ENCODE results near the gene LOXHD1. TPM values are rescaled to one million over a fixed set of nuclear protein-coding genes. Genes with fewer than 3 reads are reported as not detected.

Gene LOXHD1
- total RNA-seq, 2 experiments from 2014 or later: not detected

DNA sequence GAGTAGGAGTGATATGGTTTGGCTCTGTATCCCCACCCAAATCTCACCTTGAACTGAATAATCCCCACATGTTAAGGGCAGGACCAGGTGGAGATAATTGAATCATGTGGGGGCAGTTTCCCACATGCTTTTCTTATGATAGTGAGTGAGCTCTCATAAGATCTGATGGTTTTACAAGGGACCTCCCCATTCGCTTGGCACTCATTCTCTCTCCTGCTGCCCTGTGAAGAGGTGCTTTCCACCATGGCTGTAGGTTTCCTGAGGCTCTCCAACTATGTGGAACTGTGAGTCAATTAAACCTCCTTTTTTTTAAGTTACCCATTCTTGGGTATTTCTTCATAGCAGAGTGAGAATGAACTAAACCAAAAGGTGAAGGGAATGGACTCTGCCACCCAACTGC lies 207.5 kb downstream of the LOXHD1 start:
- Mint-ChIP-seq H3K4me3 (no peak overlapping the region), H3K4me1 (ENCODE audit: low read depth) (no peaks in the 10 kb centered on the region), H3K27ac (no peak overlapping the region), H3K9me3 (peaks cover 3% of the 10 kb centered on the region), H3K36me3 (ENCODE audit: low read depth) (no peaks in the 10 kb centered on the region), H3K27me3 (peaks cover 19% of the 10 kb centered on the region)
- intact Hi-C loops (cut with DNase I, micrococcal nuclease): no loop called here
- no peak overlapping the region for H3K27ac ChIP-seq (ENCODE audit: low read depth in 1 of 2, low read length in 2 of 2)
- no peak for ATAC-seq (ENCODE audit: poor library complexity)
- no peak overlapping the region for H3K4me3 ChIP-seq (ENCODE audit: low read length)
- H3K9me3 ChIP-seq (ENCODE audit: control insufficient read depth in 1 of 2, insufficient read depth in 1 of 2, low read length in 2 of 2): no peaks in the 10 kb centered on the region
- TF ChIP-seq, protein P1, sequence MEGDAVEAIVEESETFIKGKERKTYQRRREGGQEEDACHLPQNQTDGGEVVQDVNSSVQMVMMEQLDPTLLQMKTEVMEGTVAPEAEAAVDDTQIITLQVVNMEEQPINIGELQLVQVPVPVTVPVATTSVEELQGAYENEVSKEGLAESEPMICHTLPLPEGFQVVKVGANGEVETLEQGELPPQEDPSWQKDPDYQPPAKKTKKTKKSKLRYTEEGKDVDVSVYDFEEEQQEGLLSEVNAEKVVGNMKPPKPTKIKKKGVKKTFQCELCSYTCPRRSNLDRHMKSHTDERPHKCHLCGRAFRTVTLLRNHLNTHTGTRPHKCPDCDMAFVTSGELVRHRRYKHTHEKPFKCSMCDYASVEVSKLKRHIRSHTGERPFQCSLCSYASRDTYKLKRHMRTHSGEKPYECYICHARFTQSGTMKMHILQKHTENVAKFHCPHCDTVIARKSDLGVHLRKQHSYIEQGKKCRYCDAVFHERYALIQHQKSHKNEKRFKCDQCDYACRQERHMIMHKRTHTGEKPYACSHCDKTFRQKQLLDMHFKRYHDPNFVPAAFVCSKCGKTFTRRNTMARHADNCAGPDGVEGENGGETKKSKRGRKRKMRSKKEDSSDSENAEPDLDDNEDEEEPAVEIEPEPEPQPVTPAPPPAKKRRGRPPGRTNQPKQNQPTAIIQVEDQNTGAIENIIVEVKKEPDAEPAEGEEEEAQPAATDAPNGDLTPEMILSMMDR (IDR thresholded peaks at IDR 0.05): no peak
- H3K4me1 ChIP-seq (ENCODE audit: insufficient read depth, low read length): no peaks in the 10 kb centered on the region
- peaks cover 4 to 7% of the 10 kb centered on the region in 2 experiments for H3K27me3 ChIP-seq (ENCODE audit: control insufficient read depth in 1 of 2, insufficient read depth in 2 of 2, low read length in 2 of 2)
- H3K36me3 ChIP-seq (ENCODE audit: insufficient read depth, low read length): no peaks in the 10 kb centered on the region
- no peak for DNase-seq
- CTCF ChIA-PET: no interaction called here
- POLR2A ChIA-PET: no interaction called here

DNA sequence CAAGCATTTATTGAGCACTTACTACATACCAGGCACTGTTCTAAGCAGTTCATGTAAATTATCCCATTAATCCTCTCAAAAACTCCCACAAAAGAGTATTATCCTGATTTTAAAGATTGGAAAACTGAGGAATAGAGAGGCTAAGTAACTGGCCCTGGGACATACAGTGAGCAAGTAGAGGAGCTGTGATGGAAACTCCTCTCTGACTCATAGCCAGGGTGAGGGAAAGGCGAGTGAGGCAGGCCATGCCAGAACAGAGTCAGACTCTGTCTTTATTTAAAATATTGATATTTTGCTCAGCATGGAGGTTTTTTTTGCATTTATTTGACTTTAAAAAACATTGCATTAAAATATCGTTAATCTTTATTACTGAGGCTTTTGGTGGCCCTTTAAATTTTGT lies 208.0 kb downstream of the LOXHD1 start:
- peaks cover 3% of the 10 kb centered on the region for H3K9me3 Mint-ChIP-seq
- Histone ChIP-seq H3K27me3 (ENCODE audit: control insufficient read depth in 1 of 2, insufficient read depth in 2 of 2, low read length in 2 of 2) (peaks cover 4 to 7% of the 10 kb centered on the region in 2 experiments), H3K36me3 (ENCODE audit: insufficient read depth, low read length) (no peaks in the 10 kb centered on the region), H3K4me3 (ENCODE audit: low read length) (no peak overlapping the region), H3K9me3 (ENCODE audit: control insufficient read depth in 1 of 2, insufficient read depth in 1 of 2, low read length in 2 of 2) (no peaks in the 10 kb centered on the region), H3K27ac (ENCODE audit: low read depth in 1 of 2, low read length in 2 of 2) (no peak overlapping the region), H3K4me1 (ENCODE audit: insufficient read depth, low read length) (no peaks in the 10 kb centered on the region)
- TF ChIP-seq, protein P1 (IDR thresholded peaks at IDR 0.05): no peak
- H3K27me3 Mint-ChIP-seq: peaks cover 19% of the 10 kb centered on the region
- no peak for DNase-seq
- H3K27ac Mint-ChIP-seq: no peak overlapping the region
- CTCF ChIA-PET: no interaction called here
- H3K4me3 Mint-ChIP-seq: no peak overlapping the region
- H3K36me3 Mint-ChIP-seq (ENCODE audit: low read depth): no peaks in the 10 kb centered on the region
- no peak for ATAC-seq (ENCODE audit: poor library complexity)
- intact Hi-C loops (cut with DNase I, micrococcal nuclease): no loop called here
- POLR2A ChIA-PET: no interaction called here
- H3K4me1 Mint-ChIP-seq (ENCODE audit: low read depth): no peaks in the 10 kb centered on the region

DNA sequence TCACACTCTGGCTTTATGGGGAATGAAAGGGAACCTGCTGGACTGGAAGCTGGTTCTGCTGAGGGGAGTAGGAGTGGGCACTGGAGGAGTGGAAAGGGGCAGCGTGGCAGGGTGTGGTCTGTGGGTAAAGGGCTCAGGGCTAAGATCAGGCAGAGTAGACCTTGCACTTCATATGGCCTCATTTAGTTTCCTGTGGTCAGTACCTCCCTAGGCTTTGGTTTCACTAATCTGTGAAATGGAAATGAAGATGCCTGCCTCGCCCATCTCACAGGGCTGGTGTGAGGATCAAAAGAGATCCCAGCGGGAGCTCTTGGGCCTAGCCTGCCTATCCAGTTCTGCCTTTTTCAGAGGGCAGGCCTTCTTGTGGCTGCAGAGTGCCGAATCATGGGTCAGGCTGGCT lies 208.7 kb downstream of the LOXHD1 start:
- TF ChIP-seq, protein P1 (IDR thresholded peaks at IDR 0.05): no peak
- Mint-ChIP-seq H3K9me3 (peaks cover 3% of the 10 kb centered on the region), H3K36me3 (ENCODE audit: low read depth) (no peaks in the 10 kb centered on the region), H3K27me3 (peaks cover 19% of the 10 kb centered on the region), H3K27ac (no peak overlapping the region), H3K4me3 (no peak overlapping the region), H3K4me1 (ENCODE audit: low read depth) (no peaks in the 10 kb centered on the region)
- Histone ChIP-seq H3K4me1 (ENCODE audit: insufficient read depth, low read length) (no peaks in the 10 kb centered on the region), H3K36me3 (ENCODE audit: insufficient read depth, low read length) (no peaks in the 10 kb centered on the region), H3K4me3 (ENCODE audit: low read length) (no peak overlapping the region), H3K27me3 (ENCODE audit: control insufficient read depth in 1 of 2, insufficient read depth in 2 of 2, low read length in 2 of 2) (peaks cover 4 to 7% of the 10 kb centered on the region in 2 experiments), H3K9me3 (ENCODE audit: control insufficient read depth in 1 of 2, insufficient read depth in 1 of 2, low read length in 2 of 2) (no peaks in the 10 kb centered on the region), H3K27ac (ENCODE audit: low read depth in 1 of 2, low read length in 2 of 2) (no peak overlapping the region)
- ATAC-seq (ENCODE audit: poor library complexity) (no peak), DNase-seq (no peak)
- ChIA-PET CTCF (no interaction called here), POLR2A (no interaction called here)
- intact Hi-C loops (cut with DNase I, micrococcal nuclease): no loop called here
